HL-60 (cell line): ENCODE measurements around the gene MYH16.

Experiments
- DNase-seq, 2 experiments: peaks; one replicate each; pipeline ENCODE4 v3.0.0-alpha.2; 2010 to 2020; ENCODE audit warnings: low read depth in 1 of 2, low spot score in 1 of 2
- H3K27ac ChIP-seq: fragments of 250-450 bp; sonication (Bioruptor Pico); replicated peaks from 2 replicates; pipeline ENCODE4 v1.5.1; 2020; ENCODE audit warnings: mild to moderate bottlenecking, moderate library complexity
- H3K27me3 ChIP-seq: fragments of 250-450 bp; sonication (Bioruptor Pico); 2 replicates; pipeline ENCODE4 v1.5.1; 2021; ENCODE audit warnings: mild to moderate bottlenecking, moderate library complexity; ENCODE audit not compliant: insufficient read depth, poor library complexity, severe bottlenecking
- H3K4me3 ChIP-seq: replicated peaks from 2 replicates; pipeline ENCODE4 v1.5.1; 2011; ENCODE audit warnings: mild to moderate bottlenecking, control low read depth, low read length; ENCODE audit not compliant: insufficient read depth
- GABPA ChIP-seq: IDR thresholded peaks from 2 replicates; pipeline ENCODE4 v1.6.1; 2012; ENCODE audit warnings: low read depth
- POLR2AphosphoS5 ChIP-seq: IDR thresholded peaks from 2 replicates; pipeline ENCODE4 v1.6.1; 2012; ENCODE audit warnings: low read depth
- SPI1 ChIP-seq: IDR thresholded peaks from 2 replicates; pipeline ENCODE4 v1.6.1; 2012; ENCODE audit warnings: low read depth, mild to moderate bottlenecking, borderline replicate concordance
- TF ChIP-seq, protein P1 (sequence below): IDR thresholded peaks from 2 replicates; pipeline ENCODE4 v1.6.1; 2012; ENCODE audit warnings: low read depth; ENCODE audit not compliant: insufficient replicate concordance
- TF ChIP-seq, protein P2 (sequence below): IDR thresholded peaks from one replicate; pipeline ENCODE4 v1.5.1; 2011; ENCODE audit warnings: low read length, control low read depth, inconsistent platforms; ENCODE audit not compliant: insufficient read depth

The MYH16 gene

DNA sequence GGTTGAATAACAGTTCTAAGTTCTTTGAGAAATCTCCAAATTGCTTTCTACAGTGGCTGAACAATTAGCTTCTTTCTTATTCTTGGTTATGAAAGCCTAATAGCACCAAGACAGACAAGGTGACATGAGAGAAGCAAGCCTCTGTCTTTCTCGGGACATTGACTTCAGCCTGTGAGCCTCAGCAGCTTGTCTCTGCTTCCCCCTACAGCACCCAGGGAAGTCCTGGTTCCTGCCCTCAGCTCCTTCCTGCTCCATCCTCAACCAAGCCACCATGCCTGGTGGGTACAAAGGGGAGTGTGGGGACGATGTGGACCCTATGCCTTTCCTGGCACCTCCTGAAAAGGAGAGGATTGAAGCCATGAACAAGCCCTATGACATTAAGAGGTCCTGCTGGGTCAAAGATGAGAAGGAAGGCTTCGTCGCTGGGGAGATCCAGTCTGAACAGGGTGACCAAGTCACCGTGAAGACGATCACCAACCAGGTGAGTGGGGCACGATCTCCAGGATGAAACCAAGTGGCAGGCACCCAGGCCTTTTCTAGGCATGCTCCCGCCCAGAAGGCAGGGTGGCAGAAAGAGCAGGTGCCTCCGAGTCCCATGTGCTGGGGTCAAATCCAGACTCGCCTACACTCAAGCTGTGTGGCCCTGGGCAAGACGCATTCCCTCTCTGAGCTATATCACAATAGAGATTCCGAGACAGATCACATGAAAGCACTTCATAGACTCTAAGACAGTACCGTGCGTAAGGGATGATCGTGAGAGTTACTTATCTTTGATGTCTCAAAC, 33.9 kb upstream of the MYH16 start:
- H3K27me3 ChIP-seq, result no peaks in the 10 kb centered on the region
- no peak for DNase-seq
- TF ChIP-seq POLR2AphosphoS5, result no peak
- TF ChIP-seq, protein P1, sequence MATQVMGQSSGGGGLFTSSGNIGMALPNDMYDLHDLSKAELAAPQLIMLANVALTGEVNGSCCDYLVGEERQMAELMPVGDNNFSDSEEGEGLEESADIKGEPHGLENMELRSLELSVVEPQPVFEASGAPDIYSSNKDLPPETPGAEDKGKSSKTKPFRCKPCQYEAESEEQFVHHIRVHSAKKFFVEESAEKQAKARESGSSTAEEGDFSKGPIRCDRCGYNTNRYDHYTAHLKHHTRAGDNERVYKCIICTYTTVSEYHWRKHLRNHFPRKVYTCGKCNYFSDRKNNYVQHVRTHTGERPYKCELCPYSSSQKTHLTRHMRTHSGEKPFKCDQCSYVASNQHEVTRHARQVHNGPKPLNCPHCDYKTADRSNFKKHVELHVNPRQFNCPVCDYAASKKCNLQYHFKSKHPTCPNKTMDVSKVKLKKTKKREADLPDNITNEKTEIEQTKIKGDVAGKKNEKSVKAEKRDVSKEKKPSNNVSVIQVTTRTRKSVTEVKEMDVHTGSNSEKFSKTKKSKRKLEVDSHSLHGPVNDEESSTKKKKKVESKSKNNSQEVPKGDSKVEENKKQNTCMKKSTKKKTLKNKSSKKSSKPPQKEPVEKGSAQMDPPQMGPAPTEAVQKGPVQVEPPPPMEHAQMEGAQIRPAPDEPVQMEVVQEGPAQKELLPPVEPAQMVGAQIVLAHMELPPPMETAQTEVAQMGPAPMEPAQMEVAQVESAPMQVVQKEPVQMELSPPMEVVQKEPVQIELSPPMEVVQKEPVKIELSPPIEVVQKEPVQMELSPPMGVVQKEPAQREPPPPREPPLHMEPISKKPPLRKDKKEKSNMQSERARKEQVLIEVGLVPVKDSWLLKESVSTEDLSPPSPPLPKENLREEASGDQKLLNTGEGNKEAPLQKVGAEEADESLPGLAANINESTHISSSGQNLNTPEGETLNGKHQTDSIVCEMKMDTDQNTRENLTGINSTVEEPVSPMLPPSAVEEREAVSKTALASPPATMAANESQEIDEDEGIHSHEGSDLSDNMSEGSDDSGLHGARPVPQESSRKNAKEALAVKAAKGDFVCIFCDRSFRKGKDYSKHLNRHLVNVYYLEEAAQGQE, result no peak
- TF ChIP-seq SPI1, result no peak
- TF ChIP-seq GABPA, result no peak
- TF ChIP-seq, protein P2, sequence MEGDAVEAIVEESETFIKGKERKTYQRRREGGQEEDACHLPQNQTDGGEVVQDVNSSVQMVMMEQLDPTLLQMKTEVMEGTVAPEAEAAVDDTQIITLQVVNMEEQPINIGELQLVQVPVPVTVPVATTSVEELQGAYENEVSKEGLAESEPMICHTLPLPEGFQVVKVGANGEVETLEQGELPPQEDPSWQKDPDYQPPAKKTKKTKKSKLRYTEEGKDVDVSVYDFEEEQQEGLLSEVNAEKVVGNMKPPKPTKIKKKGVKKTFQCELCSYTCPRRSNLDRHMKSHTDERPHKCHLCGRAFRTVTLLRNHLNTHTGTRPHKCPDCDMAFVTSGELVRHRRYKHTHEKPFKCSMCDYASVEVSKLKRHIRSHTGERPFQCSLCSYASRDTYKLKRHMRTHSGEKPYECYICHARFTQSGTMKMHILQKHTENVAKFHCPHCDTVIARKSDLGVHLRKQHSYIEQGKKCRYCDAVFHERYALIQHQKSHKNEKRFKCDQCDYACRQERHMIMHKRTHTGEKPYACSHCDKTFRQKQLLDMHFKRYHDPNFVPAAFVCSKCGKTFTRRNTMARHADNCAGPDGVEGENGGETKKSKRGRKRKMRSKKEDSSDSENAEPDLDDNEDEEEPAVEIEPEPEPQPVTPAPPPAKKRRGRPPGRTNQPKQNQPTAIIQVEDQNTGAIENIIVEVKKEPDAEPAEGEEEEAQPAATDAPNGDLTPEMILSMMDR, result no peak

DNA sequence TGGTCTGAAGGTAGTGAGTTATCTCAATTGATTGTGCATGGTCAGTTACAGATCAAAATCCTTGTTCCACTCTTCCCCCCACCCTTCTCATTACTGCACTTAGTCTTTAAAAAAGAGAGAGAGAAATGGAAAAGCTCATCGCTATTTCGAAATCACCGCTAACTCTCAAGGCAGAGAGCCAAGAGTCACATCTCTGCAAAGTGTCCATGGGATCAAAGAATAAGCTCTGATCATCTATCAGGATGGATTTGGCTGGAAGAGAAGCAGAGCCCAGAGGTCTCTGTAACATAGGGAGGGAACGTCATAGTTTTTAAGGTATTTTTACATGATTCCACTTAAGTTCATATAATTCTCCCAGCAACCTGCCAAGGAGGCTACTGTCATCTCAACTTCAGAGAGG, 30.0 kb upstream of the MYH16 start:
- no peaks in the 10 kb centered on the region for H3K27me3 ChIP-seq
- no peak overlapping the region for H3K4me3 ChIP-seq
- H3K27ac ChIP-seq, result no peak overlapping the region
- DNase-seq, result no peak
- TF ChIP-seq SPI1, result no peak
- TF ChIP-seq, protein P1, result no peak
- no peak for TF ChIP-seq GABPA
- TF ChIP-seq, protein P2, result no peak
- TF ChIP-seq POLR2AphosphoS5, result no peak

More for the DNA sequence above, 33.9 kb upstream of the MYH16 start:
- Histone ChIP-seq H3K4me3 (no peak overlapping the region), H3K27ac (no peak overlapping the region)

DNA sequence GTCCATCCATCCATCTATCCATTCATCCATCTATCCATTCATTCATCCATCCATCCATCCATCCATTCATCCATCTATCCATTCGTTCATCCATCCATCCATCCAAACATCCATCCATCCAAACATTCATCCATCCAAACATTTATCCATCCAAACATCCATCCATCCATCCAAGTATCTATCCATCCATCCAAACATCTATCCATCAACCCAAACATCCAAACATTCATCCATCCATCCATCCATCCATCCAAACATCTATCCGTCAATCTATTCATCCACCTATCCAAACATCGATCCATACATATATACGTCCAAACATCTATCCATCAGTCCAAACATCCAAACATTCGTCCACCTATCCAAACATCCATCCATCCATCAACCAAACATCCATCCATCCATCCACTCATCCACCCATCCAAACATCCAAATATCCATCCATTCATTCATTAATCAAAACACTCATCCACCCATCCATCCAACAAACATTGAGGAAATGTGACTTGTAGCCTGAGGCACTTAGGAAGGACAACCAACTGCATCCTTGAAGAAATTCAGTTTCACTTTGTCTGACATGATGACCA, 28.8 kb upstream of the MYH16 start:
- TF ChIP-seq SPI1 (no peak), POLR2AphosphoS5 (no peak), GABPA (no peak)
- TF ChIP-seq, protein P2, result no peak
- TF ChIP-seq, protein P1, result no peak
- no peaks in the 10 kb centered on the region for H3K27me3 ChIP-seq
- DNase-seq, result no peak
- H3K4me3 ChIP-seq, result no peak overlapping the region
- H3K27ac ChIP-seq, result no peak overlapping the region
